HG03520 (cell line): ENCODE results near the gene DMRT1.

Experiments used
- ATAC-seq: cut with Tn5 transposase; IDR thresholded peaks from one replicate; pipeline ENCODE4 v1.9.1; 2021; ENCODE audit warnings: mild to moderate bottlenecking, moderate library complexity; ENCODE audit not compliant: unreplicated experiment

The DMRT1 gene

DNA sequence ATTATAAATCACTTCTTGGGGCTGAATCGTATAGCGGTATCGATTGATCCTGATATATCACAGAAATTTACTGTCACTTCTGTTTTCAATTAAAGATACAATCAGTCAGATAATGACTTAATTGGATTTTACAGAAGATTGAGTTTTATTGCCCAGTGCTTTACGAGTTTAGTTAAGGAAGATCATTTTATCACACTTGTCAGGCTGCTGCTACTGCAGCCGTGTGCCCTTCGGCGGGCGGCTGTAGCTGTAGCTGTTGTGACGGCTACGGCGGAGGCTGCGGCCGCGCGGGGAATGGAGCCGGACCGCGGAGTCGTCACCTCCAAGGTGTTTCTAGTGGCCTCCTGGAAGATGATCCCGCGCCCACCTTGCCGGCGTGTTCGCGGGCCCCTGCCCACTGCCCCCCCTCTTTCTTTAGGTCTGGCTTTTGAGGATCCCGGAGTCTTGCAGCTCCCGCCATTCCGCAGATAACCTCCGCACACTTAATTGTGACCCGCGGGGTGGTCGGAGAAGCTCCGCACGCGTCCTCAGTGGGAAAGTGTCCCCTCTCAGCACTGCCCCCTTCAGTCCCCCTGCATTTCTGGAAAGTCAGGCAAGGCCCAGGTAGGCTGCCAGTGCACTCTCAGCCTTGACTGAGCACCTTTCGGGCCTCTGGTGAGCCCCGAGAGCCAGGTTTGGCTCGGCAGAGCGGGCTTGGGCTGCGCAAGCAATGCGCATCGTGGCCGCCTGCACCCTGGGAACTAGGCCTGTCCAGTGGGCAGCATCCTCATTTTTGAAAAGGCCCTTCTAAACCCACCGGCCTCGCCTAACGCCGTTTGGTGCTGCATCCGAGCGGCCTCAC lies 128.0 kb downstream of the DMRT1 start:
- no peak for ATAC-seq

DNA sequence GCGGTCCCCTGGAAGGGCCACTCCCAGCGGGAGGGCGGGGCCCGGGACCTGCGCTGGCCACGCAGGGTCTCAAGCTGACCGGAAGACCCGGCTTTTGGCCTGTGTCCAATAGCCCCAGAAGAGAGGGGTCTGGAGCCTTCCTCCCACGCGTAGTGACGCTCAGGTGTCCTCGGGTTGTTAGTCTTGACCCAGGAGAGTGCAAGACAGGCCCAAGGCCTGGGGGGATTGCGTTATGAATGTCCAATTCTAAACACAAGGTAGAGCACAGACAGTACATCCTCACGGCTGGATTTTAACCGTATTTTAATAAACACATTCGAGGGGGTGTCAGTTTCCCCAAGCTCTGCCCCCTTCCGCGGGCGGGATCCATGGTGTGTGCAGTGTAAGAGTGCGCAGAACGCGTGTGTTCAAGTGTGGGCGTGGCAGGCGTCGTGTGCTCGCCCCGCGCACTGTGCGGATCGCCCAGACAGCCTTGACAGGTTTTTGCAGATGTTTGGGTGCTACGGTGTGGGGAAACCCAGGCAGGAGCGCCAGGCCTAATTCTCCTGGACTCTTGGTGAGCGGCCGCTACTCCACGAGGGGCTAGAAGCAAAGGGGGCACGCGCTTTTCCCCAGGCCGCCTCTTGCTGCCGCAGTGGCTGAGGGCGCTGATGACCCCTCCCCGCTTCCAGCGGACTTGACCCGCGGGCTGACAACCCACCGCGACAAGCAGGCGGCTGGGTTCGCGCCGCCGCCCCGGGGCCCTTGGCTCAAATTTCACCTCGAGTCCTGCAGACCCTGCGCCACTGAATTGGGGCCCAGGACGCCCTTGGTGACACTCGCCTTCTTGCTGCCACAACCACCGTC lies 128.9 kb downstream of the DMRT1 start:
- no peak for ATAC-seq

DNA sequence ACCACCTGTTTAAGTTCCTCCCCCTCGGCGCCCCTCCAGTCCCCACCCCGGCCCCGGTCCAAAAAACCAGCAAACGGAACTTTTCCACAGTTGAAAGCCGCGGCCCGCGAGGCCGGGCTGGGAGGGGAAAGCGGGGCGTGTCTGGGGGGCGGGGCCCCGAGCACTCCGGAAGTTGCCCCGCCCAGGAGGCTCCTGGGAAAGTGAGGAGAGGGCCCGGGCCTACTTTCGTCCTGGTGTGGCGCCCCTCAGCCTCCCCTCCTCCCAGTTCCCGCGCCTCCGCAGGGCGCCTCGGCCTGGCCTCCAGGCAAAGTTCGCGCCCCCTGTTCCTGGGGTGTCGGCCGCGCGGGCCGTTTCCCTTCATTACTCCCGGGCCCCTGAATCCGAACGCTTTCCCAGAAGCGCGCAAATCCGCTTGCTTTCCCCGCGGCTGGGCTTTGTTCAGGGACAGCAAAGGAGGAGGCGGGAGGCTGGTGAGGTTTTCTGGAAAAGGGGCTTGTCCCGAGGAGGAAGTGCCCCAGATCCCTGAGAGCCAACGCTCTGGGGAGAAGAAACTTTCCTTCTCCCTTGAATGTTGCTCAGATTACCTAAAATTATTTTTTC lies 130.5 kb downstream of the DMRT1 start:
- ATAC-seq = no peak

DNA sequence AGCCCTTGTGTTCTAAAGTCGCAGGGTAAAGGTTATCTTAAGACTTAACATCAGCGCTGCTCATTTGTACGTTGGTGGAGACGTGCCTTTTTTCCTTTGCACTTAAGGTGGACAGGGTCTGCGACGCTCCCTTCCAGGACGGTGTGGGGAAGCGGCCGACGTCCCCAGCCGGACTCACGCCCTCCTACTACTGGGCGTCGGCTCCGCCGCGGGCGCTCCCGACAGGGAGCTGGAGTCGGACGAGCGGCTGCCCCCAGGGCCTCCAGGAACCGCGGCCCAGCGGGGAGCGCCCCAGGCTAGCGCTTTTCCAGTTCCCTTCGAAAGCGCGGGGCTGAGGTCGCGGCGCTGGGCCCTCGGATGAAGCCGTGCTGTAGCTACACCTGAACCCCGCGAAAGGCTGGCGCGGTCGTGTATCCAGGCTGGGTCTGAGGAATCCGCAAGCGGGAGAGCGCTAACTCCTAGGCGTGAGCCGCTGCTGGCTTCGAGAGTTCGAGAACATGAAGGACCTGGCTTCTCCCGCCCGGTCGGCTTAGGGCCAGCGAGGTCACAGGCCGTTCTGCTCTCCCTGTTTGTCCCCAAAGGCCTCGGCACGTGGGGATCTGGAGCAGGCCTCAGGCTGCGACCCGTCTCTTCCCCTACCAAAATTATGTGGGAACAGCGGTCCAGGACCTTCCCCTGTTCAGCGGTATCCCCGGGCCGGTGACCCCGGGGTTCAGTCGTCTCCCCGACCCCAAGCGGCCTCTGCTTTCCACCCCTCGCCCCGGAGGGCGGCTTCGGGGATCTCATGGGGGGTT lies 131.2 kb downstream of the DMRT1 start:
- ATAC-seq = no peak

DNA sequence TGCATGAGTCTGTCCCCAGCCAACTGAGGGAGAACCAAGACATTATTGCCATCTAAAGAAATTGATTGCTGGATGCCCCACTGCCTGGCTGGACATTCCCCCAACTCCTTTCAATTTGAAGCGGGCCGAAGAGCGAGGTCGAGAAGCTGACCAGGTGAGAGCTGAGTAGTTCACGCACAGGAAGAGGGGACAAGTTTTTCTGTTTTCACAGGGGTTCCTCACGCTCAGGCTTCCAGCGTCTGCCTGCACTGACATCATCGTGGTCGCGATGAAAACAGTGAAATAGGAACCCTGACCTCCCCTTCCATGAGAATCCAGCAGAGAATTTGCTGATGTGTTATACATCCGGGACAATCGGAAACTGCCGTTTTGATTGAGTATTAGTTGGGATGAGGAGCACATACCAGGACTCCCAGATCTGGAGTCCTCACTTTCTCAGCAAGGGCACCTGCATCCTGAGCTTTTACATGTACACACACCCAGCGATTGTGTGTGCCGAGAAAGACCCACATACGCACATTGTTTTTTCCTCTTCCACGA lies 131.9 kb downstream of the DMRT1 start:
- no peak for ATAC-seq

DNA sequence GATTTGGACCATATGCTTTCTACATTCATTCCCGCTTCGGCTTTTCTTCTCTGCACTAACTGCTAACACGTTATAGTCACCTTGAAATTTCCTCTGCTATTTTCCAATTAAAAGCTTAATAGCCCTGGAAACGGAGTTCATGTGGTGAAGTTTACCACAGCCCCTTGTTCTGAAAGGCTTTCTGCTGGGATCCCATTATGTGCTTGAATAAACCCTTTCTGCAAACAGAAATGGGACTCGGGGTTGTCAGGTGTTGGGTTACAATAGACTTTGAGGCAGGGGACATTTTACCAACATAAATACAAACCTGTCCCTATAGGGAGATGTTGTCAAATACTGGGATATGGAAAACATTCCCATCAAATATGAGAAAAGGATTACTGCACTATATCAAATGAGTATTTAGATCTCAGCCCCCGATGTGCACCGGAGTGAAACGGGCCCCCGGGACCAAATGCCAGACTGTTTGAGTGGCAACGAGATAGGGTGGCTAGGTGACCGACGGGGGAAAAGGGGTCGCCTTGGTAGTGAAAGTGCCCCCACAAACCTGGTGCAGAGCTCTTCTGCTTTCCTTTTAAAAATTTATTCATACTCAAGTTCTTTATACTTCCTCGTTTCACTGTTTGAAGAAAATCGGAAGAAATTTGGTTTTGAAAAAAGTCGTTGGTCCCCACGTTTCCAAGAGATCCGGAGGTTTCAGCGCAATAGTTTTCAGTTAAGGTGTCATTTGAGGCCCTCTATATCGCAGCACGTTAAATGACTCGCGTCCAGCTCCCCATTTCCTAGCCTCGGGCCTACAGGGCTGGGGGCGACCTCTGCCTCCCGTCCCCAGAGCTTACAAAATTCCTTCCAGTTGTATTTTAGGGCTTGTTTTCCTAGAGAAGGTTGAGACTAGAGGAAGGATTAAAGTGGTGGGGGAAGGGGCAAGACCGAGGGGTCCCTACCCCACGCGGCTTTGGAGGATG lies 132.8 kb downstream of the DMRT1 start:
- ATAC-seq = no peak

DNA sequence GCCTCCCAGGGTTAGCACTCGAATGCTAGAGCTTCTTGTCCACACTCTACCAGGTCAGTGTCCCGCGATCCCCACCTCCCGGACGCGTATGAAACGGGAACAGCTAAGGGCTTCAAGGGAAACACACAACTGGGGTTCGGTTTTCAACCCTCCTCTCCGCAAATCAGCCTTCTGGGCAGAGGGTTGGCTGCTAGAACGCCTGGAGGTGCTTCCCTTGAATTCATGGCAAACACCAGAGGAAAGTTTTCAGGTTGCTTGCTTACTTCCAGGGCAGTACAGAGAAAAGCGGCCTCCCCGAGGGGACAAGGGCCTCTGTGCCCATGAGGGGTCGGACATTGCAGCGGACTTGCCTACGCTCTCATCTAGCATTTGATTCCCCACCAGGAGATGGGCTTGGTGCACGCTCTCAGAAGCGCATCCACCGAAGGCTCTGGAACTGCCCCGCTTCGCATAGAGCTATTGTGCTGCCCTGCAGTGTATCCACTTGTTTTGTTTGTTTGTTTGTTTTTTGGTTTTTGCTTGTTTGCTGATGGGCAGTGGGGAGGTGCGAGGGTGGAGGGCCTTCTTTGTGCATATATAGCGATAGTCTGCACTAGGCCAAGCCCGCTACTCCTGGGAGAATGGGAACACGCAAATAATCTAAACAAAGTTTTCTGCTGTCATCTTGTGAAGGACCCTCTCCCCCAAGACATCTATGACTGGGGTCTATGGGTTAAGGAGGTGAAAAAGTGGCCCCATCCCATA lies 133.7 kb downstream of the DMRT1 start:
- no peak for ATAC-seq

DNA sequence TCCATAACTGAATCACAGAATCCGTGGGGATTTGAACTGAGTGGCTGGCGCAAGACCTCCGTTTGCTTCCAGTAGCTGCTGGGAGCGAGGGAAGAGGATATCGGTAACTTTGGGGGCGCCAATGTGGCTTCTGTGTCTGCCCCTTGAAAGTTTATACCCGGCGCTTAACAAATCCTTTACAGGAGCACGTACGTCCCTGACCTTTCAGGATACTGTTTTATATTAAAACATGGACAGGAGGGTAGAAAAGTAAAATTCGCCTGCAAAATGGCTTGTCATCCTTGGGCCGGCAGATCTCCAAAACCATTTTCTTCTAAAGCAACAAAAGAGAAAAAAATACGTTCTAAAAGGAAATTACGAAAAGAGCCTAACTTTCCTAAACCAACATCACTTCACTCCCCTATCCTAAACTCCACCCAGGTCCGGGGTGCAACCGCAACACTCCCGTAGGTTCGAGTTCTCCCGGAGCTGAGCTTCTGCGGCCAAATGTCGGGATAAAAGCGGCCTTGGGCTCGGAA lies 134.3 kb downstream of the DMRT1 start:
- ATAC-seq = no peak

DNA sequence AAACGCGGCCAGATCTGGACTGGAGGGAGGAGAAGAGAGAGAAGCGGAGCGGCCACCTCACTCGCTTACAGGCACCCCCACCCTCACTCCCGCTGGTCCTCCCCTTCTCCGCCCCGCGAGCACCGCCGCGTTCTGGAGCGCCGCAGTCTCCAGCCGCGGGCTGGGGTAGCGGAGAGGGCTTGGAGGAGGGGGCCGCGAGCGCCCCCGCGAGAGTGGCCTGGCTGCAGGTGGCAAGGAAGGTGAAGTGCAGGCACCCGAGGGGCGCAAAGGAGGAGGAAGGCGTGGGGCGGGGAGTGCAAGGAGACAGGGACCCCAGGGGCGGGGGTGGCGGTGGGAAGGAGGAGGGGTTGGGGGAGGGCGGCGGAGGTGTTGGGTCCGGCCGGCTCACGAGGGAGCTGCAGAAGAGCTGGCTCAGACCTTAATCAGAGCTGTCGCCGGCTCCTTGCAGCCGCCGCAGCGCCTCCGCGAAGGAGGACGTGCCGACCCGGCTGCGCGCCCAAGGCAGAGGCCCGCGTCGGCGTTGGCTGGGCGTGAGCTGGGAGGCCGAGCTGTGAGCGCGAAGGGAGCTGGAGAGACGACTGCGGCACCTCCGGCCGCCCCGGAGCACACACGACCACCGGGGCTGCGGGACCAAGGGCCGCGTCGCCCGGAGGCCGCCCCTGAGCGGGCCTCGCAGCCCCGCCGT lies 134.9 kb downstream of the DMRT1 start, which contains the start of gene DMRT3:
TSS of gene DMRT3 (plus strand) at position 398 of the 685 bp plus-strand sequence. CDS start 347 bp downstream, outside the sequence.
- no peak for ATAC-seq

DNA sequence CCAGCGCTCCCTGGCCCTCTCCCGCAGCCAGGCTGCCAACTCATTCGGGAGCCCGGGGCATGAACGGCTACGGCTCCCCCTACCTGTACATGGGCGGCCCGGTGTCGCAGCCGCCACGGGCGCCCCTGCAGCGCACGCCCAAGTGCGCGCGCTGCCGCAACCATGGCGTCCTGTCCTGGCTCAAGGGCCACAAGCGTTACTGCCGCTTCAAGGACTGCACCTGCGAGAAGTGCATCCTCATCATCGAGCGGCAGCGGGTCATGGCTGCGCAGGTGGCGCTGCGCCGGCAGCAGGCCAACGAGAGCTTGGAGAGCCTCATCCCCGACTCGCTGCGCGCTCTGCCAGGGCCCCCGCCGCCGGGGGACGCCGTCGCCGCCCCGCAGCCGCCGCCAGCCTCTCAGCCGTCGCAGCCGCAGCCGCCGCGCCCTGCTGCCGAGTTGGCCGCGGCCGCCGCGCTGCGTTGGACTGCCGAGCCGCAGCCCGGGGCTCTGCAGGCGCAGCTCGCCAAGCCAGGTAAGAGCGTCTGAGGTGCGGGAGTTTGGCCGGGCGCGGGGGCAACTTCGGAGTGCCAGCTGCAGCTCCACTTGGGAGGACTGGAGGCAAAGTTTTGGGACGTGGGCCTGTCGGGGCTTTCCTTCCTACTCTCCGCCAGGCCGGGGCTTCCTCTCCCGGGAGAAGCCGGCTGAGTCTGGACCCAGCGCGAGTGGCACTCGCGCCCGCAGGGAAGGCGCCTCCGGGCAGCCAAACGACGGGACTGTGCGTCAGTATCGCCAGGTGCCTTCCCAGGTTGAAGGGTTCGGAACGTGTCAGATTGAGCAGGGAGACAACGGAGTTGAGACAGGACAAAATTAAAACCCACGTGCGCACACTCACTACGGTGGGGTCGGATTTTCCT lies 135.7 kb downstream of the DMRT1 start:
- ATAC-seq = no peak

DNA sequence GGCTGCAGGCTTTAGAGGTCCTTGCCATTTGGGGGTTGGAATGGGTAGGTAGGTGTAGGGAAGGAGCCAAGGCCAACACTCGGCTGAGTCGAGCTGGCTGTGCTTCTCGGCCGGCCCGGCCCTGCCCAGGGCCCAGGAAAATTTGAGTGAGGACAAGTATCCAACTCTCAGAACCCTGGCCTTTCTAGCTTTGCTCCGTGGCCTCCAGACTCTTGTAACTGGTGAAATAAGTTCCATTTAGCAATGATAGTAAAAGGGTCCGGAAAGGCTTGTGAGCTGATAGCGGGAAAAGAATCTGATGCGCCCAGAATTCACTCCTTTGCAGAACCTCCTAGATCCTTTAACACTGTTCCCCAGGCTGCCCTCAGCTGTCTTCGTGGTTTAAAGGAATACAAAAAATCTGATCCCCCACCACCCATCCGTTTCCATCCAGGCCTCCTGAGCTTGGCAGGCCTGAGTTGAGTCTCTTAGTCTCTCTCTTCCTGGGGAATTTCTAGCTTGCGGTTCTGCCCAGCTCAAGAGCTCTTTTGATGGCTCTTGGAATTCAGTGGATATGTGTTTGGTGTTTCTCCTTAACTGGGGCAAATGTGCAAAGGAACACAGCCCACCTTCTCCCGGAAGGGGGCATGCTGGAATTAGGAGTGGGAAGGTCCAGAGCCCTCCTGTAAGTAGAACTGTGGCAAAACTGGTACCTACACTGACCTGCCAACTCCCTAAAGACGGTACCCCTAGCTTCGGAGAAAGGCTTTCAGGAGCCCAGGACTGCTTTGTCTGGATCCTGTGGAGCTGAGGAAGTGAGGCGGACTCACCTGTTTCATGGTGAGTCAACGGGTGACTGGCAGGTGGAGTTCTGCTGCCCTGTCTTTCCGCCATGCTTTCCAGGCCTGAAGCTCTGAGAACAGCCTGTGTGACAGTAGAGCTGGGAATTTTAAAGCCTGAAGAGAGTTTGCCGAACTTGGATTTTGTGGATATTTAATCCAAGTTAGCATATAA lies 136.6 kb downstream of the DMRT1 start:
- no peak for ATAC-seq

DNA sequence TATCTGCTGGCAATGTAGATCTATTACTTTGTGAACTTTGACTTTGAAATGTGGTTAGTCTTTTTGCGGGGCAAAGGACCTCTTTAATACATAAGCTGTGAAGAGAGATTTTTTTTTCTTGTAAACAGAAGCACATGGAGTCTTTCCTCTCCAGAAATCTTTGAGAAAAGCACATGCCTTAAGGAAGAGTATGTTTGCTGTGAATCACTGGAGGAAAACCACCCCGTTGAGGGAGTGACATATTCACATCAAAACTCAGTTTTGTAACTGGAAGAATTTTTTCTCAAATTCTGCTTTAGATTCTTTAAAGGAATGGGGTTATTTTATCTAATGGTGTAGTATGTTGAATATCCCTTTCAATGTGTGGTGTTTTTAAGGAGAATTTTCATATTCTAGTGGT lies 138.5 kb downstream of the DMRT1 start:
- no peak for ATAC-seq

DNA sequence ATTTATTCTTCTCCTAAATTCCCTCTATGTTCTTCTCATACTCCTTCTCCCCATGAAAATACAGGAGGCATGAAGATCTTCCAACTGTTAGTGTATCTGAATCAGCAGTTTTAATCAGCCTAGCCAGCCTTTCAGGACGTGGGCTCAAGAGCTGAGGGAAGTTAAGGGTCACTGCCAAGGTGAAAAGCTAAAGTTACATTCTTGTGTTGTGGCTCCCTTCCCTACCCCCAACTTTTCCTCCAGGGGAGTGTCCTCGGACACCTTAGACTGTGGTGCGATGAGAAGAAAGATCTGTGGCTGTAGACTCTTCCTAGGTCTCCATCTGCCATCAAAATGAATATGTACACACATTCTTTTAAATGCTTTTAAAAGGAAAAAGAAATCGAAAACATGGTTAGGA lies 139.1 kb downstream of the DMRT1 start:
- ATAC-seq = no peak

DNA sequence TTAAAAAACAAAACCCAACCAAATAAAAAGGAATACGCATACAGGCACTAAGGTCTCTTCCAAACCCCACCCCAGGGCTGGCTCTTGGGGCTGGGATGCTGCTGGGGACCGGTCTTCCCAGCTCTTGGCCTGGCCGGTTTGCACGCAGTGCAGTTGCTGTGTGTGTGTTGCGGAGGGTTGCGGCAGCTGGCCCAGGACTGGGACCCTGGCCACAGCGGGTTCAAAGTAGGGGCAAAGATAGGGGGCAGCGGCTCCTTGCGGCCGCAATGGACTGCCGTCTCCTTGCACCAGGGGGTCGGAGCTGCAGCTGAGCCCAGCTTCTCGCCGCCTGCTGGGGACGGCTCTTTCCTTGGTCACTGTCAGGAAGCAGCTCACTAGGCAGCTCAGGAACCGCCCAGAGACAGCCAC lies 140.0 kb downstream of the DMRT1 start:
- ATAC-seq = no peak

DNA sequence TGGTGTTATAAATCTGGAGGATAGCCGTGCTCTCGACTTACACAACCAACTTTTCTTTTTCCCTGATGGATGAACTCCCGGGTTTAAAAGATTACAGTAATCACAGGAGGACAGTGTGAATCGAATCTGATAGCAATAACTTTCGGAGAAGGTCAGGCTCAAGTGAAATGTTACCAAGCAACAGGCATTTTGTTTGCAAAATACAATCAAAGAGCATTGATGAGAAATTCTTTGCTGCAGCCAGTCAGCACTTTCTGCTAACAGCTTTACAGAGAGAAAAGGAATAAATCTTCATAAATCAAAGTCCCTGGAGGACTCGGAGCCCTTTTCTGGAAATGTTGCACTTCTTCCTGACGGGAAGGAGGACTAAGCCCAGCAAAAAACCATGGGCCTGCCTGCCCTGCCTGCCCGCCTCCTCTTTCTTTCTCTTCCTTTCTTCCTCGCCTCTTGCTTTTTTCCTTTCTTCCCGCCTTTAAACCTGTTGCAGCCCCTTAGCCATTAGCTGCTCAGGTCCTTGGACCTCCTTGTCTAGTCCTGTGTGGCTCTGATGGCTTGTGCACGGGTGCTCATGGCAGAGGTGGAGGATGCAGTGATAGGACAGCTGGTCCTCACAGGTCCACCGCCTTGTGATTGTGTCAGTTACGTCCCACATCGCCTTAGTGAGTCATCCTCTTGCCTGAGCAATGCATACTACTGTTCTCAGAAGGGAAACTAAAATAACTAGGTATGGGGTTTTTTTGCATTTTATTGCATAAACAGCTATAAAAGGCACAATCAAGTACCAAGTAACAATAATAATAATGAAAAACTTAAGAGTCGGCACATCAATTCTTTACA lies 141.1 kb downstream of the DMRT1 start:
- no peak for ATAC-seq
